Psoas muscle (tissue), 8 donors: Measurements from ENCODE around the gene CAV2. TPM values are rescaled to one million over a fixed set of nuclear protein-coding genes. Genes with fewer than 3 reads are reported as not detected.

ENCODE experiments used
- ATAC-seq, 4 donors: fragments of 200-7000 bp; cut with Tn5 transposase; one replicate each; pipeline ENCODE4 v1.9.1; 2020; ENCODE audit warnings: moderate library complexity in 3 of 4, mild to moderate bottlenecking in 2 of 4
- DNase-seq, 2 donors: peaks; one replicate each; pipeline ENCODE4 v3.0.0-alpha.2; 2020
- H3K27ac ChIP-seq: fragments of 200-600 bp; one replicate; pipeline ENCODE4 v1.8.0; 2022
- H3K27me3 ChIP-seq, 3 donors: fragments of 200-600 bp in 1 of 3; one replicate each; pipeline versions ENCODE4 v1.6.1 to v1.8.0; 2013 to 2022; ENCODE audit warnings: low read length in 2 of 3, mild to moderate bottlenecking in 2 of 3, moderate library complexity in 1 of 3; ENCODE audit not compliant: insufficient read depth in 3 of 3
- H3K36me3 ChIP-seq, 2 donors: fragments of 200-600 bp in 1 of 2; one replicate each; pipeline versions ENCODE4 v1.6.1 to v1.8.0; 2013 to 2022; ENCODE audit warnings: low read depth in 1 of 2, mild to moderate bottlenecking in 1 of 2, moderate library complexity in 1 of 2; ENCODE audit not compliant: insufficient read depth in 1 of 2
- H3K4me1 ChIP-seq: fragments of 200-600 bp; one replicate; pipeline ENCODE4 v1.8.0; 2022
- H3K4me3 ChIP-seq: fragments of 200-600 bp; one replicate; pipeline ENCODE4 v1.8.0; 2022; ENCODE audit warnings: mild to moderate bottlenecking
- H3K9me3 ChIP-seq: fragments of 200-600 bp; one replicate; pipeline ENCODE4 v1.8.0; 2022
- WGBS, 3 donors: extraction: QIAGEN DNeasy Blood & Tissue Kit; methylation state at CpG; one replicate each; pipeline versions ENCODE4 v1.1.6 to v1.1.7; 2013; 5-methylcytosine and 5-hydroxymethylcytosine counted together
- intact Hi-C, 2 donors: fragments of 100-400 bp; cut with DNase I; formaldehyde crosslinking; loops; one replicate each; pipeline versions ENCODE4 v1.11.0 to v1.14.2; 2022
- polyA plus RNA-seq, 3 donors: library from polyadenylated mRNA; stranded (reverse); fragments of 200-250 nt; gene quantifications; one replicate each; pipeline ENCODE4 v1.2.3, GENCODE V29; 2013
- total RNA-seq, 4 donors: library from RNA; stranded (reverse); fragmentation: NEBNext Ultra II Directional in 2 of 4; extraction: Animal tissue kit (Norgen Biotek cat#: 25700) in 2 of 4; gene quantifications; one replicate each; pipeline versions ENCODE4 v1.2.1 to v1.2.4, GENCODE V29; 2021 to 2023
- TF ChIP-seq, protein P1 (sequence below): fragments of 200-600 bp; IDR thresholded peaks from one replicate; pipeline ENCODE4 v1.8.0; 2022; ENCODE audit warnings: antibody characterized with exemption
- donor health status: healthy with polysubstance abuse.
- donor health status: DM: no; HTN: no; CAD: no; lungs with moderate emphysema.
- donor health status: Bipolar disorder and iron deficiency.
- donor health status: healthy.
- donor health status: DM: yes; HTN: yes; CAD: no.
- donor health status: DM: no; HTN: no; CAD: no.
- donor health status: DM: no; HTN: no; CAD: no.
- donor health status: DM: yes; HTN: yes; CAD: no.

Gene CAV2
- total and polyA plus RNA-seq, 7 donors: 10.9 to 20.1 (median 15.7) TPM

DNA sequence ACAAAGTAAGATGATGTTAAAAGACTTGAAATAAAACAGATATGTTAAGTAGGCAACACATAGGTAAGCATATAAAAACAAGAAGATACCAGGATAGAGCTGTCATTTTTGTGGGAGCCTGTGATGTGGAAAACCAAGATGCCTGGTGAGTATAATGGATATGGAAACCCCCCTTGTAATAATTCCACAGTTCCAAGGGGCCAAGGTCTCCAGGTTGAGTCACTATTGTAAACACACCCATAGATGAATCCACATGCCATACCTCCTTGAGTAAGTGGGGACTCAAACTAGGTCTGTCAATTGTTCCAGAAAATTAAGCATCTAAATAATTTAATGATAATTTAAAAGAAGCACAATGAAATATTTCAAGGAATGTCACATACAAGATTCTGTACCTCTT lies 41.2 kb downstream of the CAV2 start:
- Histone ChIP-seq H3K4me1 (peaks cover 6% of the 10 kb centered on the region), H3K4me3 (no peak overlapping the region), H3K9me3 (no peaks in the 10 kb centered on the region), H3K36me3 (peaks cover 0 to 3% of the 10 kb centered on the region in 2 donors), H3K27me3 (no peaks in the 10 kb centered on the region), H3K27ac (no peak overlapping the region)
- no peak for DNase-seq
- TF ChIP-seq, protein P1, sequence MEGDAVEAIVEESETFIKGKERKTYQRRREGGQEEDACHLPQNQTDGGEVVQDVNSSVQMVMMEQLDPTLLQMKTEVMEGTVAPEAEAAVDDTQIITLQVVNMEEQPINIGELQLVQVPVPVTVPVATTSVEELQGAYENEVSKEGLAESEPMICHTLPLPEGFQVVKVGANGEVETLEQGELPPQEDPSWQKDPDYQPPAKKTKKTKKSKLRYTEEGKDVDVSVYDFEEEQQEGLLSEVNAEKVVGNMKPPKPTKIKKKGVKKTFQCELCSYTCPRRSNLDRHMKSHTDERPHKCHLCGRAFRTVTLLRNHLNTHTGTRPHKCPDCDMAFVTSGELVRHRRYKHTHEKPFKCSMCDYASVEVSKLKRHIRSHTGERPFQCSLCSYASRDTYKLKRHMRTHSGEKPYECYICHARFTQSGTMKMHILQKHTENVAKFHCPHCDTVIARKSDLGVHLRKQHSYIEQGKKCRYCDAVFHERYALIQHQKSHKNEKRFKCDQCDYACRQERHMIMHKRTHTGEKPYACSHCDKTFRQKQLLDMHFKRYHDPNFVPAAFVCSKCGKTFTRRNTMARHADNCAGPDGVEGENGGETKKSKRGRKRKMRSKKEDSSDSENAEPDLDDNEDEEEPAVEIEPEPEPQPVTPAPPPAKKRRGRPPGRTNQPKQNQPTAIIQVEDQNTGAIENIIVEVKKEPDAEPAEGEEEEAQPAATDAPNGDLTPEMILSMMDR: no peak
- ATAC-seq: no peak
- intact Hi-C loops: no loop called here

GRCh38 chr7:116541951-116542350 lies 42.4 kb downstream of the CAV2 start:
- intact Hi-C loops: no loop called here
- Histone ChIP-seq H3K27ac (no peak overlapping the region), H3K4me3 (no peak overlapping the region), H3K9me3 (no peaks in the 10 kb centered on the region), H3K27me3 (no peaks in the 10 kb centered on the region), H3K4me1 (peaks cover 6% of the 10 kb centered on the region), H3K36me3 (peaks cover 0 to 3% of the 10 kb centered on the region in 2 donors)
- ATAC-seq: no peak
- WGBS, 3 donors: 73 to 76% (median 75%) methylated on average over 3 of the region's 3 CpGs
- TF ChIP-seq, protein P1: no peak
- DNase-seq: no peak

- H3K4me3 ChIP-seq: no peak overlapping the region
- intact Hi-C loops: no loop called here
- peaks cover 6% of the 10 kb centered on the region for H3K4me1 ChIP-seq
- DNase-seq: no peak
- peaks cover 0 to 3% of the 10 kb centered on the region in 2 donors for H3K36me3 ChIP-seq
- ATAC-seq: no peak
- WGBS, 3 donors: 59 to 79% (median 62%) methylated on average over 2 of the region's 2 CpGs
- no peaks in the 10 kb centered on the region for H3K27me3 ChIP-seq
- TF ChIP-seq, protein P1: no peak
- H3K27ac ChIP-seq: no peak overlapping the region
- H3K9me3 ChIP-seq: no peaks in the 10 kb centered on the region
Measured at GRCh38 chr7:116542618-116543017, 43.1 kb downstream of the CAV2 start.

GRCh38 chr7:116543664-116544063 lies 44.1 kb downstream of the CAV2 start:
- peak overlapping the region; percentile 3 for H3K27ac ChIP-seq

DNA sequence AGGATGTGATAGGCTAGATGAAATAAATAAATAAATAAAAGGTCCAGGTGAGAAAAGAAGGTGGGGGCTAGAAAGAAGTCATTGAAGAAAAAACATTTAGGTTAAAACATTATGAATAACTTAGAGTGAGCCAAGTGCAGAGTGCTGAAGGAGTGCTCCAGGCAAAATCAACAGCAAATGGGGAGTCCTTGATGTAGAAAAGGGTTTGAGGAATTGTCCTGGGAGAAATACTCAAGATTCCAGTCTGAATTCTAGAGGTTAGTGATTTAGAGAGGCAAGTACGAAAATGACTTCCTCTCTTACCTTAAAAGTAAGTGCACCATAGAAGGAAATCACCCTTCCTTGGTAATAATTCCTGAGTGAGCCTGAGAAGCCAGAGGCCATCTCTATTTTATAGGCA lies 44.9 kb downstream of the CAV2 start:
- Histone ChIP-seq H3K27me3 (no peaks in the 10 kb centered on the region), H3K4me1 (peaks cover 6% of the 10 kb centered on the region), H3K9me3 (no peaks in the 10 kb centered on the region), H3K4me3 (no peak overlapping the region), H3K36me3 (peaks cover 0 to 9% of the 10 kb centered on the region in 2 donors), H3K27ac (peak overlapping the region; percentile 2)
- DNase-seq: no peak
- ATAC-seq: no peak
- TF ChIP-seq, protein P1: no peak
- intact Hi-C loops: no loop called here
- 83 to 89% (median 84%) methylated on average over 1 of the region's 1 CpG for WGBS, 3 donors

More at GRCh38 chr7:116543664-116544063, 44.1 kb downstream of the CAV2 start:
- H3K9me3 ChIP-seq: no peaks in the 10 kb centered on the region
- 51 to 53% (median 52%) methylated on average over 2 of the region's 2 CpGs for WGBS, 3 donors
- H3K4me3 ChIP-seq: no peak overlapping the region
- no peak for DNase-seq
- TF ChIP-seq, protein P1: no peak
- peaks cover 6% of the 10 kb centered on the region for H3K4me1 ChIP-seq
- no peaks in the 10 kb centered on the region for H3K27me3 ChIP-seq
- no peak for ATAC-seq
- H3K36me3 ChIP-seq: peaks cover 0 to 6% of the 10 kb centered on the region in 2 donors
- intact Hi-C loops: no loop called here
